ENCODE measurements around the gene ABCA4. TPM values are rescaled to one million over a fixed set of nuclear protein-coding genes. Genes with fewer than 3 reads are reported as not detected.

The ABCA4 gene
- total RNA-seq, 4 donors from 2014 or later: 2.1 to 7.5 (median 5.0) TPM

DNA sequence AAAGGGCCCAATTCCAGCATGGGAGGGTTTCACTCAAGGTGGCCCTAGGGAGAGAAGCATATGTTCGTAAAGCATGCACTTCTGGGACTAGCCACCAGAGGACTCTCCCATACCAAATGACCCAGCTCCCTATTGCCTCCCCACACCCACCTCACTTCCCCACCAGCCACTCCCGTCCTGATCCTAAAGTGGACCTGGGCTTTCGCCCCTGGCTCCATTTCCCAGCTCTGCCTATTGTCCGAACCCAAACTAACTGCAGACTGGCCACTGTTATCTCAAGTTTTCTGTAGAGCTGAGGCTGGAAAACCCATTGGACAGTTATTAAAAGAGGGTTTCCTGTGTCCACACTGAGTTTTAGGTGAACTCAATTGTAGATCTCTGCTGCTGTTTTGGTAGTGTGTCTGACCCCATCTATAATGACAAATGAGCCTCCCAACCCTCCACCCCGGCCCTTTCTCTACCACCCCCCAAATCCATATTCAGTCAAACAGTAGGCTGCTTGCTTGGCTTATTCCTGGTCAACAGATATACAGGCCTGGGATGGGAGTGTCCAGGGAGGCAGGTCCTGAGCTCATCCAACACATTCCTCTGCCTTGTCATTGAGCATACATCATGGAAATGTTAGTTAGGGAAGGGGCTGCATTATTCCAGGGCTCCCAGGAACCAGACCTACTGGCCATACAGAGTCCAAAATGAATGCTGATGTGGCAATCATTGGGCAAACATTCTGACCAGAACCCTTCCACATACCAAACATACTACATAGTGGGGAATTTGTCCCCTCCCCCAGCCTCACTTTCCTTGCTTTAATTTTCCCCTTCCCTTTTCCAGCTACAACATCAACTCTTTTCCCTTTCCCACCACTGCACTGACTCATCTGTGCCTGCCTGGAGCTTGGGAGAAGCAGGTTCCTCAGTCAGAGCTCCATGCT, 59.2 kb downstream of the ABCA4 start:
- H3K27ac ChIP-seq: no peak overlapping the region
- peak; percentile 36 to 75 (median 60) for DNase-seq

DNA sequence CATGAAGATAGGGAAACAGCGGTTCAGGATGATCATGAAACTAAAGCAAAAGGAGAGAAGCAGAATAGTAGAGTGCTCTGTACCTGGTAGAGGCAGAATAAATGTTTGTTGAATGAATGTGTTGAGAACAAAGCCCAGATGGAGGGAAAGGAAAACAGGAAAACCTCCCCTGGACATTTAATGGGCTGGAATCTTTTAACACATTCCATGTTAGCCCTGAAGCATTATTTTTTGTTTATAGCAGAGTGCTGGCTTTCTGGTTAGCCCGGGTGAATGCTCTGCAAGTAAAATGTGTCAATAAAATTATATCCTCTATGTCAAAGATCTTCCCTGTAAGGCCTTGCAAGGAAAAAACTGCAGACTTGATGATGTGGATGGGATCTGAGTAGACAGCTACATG, 60.2 kb downstream of the ABCA4 start:
- Histone ChIP-seq H3K36me3 (no peaks in the 10 kb centered on the region), H3K4me1 (peaks cover 0 to 8% (median 0%) of the 10 kb centered on the region in 4 donors), H3K27me3 (no peaks in the 10 kb centered on the region), H3K4me3 (no peak overlapping the region), H3K27ac (no peak overlapping the region), H3K9me3 (no peaks in the 10 kb centered on the region)
- no peak for DNase-seq
- no peak for TF ChIP-seq POLR2A (IDR thresholded peaks at IDR 0.05)
- TF ChIP-seq, protein P1, sequence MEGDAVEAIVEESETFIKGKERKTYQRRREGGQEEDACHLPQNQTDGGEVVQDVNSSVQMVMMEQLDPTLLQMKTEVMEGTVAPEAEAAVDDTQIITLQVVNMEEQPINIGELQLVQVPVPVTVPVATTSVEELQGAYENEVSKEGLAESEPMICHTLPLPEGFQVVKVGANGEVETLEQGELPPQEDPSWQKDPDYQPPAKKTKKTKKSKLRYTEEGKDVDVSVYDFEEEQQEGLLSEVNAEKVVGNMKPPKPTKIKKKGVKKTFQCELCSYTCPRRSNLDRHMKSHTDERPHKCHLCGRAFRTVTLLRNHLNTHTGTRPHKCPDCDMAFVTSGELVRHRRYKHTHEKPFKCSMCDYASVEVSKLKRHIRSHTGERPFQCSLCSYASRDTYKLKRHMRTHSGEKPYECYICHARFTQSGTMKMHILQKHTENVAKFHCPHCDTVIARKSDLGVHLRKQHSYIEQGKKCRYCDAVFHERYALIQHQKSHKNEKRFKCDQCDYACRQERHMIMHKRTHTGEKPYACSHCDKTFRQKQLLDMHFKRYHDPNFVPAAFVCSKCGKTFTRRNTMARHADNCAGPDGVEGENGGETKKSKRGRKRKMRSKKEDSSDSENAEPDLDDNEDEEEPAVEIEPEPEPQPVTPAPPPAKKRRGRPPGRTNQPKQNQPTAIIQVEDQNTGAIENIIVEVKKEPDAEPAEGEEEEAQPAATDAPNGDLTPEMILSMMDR (IDR thresholded peaks at IDR 0.05): no peak

More for the DNA sequence above, 59.2 kb downstream of the ABCA4 start:
- Histone ChIP-seq H3K9me3 (no peaks in the 10 kb centered on the region), H3K4me1 (peaks cover 0 to 8% (median 0%) of the 10 kb centered on the region in 4 donors), H3K36me3 (no peaks in the 10 kb centered on the region), H3K4me3 (no peak overlapping the region), H3K27me3 (no peaks in the 10 kb centered on the region)
- TF ChIP-seq POLR2A (IDR thresholded peaks at IDR 0.05): no peak
- TF ChIP-seq, protein P1 (IDR thresholded peaks at IDR 0.05): peak; percentile 28 to 88 (median 70)

DNA sequence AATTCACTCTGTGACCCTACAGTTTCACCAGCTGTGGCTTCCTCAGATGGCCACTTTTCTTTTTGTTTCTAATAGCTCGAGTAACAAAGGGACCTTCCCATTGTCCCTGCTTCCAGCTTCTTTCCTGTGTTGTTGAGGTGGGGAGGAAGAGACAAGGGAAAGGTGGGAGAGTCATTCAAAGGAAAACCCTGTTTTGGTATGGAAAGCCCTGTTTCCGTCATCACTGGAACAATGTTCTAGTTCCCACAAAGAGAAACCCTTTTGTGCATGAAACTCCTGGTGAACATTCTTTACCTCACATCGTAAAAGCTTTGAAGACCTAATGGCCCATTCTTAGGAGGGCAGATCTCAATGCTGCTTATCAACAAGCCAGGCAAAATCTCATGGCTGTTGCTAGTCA, 62.2 kb downstream of the ABCA4 start:
- H3K9me3 ChIP-seq: no peaks in the 10 kb centered on the region
- no peak for TF ChIP-seq POLR2A (IDR thresholded peaks at IDR 0.05)
- TF ChIP-seq, protein P1 (IDR thresholded peaks at IDR 0.05): no peak
- peaks cover 0 to 7% (median 0%) of the 10 kb centered on the region in 4 donors for H3K4me1 ChIP-seq
- no peak overlapping the region for H3K27ac ChIP-seq
- H3K4me3 ChIP-seq: no peak overlapping the region
- no peaks in the 10 kb centered on the region for H3K36me3 ChIP-seq
- no peaks in the 10 kb centered on the region for H3K27me3 ChIP-seq
- DNase-seq: no peak

DNA sequence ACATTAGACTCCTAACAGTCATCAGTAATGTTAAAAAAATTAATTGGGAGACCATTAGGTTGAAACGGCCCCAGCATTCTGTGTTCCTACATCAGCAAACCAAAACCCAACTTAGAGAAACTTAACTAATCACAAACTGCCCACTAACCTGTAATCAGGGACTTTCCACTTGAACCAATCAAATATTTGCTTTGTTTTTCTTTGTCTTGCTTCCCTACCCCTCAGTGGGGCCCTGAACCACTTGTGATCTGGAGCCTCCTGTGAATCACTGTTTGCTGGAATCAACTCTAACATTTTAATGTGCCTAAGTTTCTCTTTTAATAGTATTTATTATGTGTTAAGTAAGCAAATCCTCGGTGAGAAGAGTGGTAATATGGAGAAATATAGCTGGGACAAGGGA, 64.0 kb downstream of the ABCA4 start:
- DNase-seq: no peak
- no peak for TF ChIP-seq POLR2A (IDR thresholded peaks at IDR 0.05)
- TF ChIP-seq, protein P1 (IDR thresholded peaks at IDR 0.05): no peak
- no peak overlapping the region for H3K4me3 ChIP-seq

DNA sequence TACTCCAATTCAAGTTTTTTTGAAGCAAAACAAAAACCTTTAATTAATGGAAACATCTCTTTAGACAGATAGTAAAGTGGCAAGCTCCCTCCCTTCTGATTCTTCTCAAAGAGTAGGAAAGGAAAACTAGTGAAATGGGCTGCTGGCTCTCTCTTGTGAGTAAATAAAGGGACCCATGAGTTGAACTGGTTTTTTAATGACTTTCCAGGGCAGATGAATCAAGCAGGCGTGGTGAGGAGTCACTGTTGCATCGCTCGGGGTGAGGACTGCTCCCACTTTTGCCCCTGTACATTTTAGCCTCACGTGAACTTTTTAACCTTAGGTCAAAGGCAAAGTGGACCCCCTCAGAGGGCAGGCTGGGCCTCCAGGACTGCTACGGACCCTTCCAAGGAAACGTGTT, 64.8 kb downstream of the ABCA4 start:
- DNase-seq: no peak
- Histone ChIP-seq H3K27ac (no peak overlapping the region), H3K4me1 (no peaks in the 10 kb centered on the region), H3K9me3 (no peaks in the 10 kb centered on the region), H3K36me3 (no peaks in the 10 kb centered on the region), H3K27me3 (no peaks in the 10 kb centered on the region), H3K4me3 (no peak overlapping the region)
- TF ChIP-seq POLR2A (IDR thresholded peaks at IDR 0.05): no peak
- TF ChIP-seq, protein P1 (IDR thresholded peaks at IDR 0.05): no peak

More for the DNA sequence above, 64.0 kb downstream of the ABCA4 start:
- Histone ChIP-seq H3K36me3 (no peaks in the 10 kb centered on the region), H3K9me3 (no peaks in the 10 kb centered on the region), H3K4me1 (no peaks in the 10 kb centered on the region), H3K27ac (no peak overlapping the region), H3K27me3 (no peaks in the 10 kb centered on the region)

Data from Peyer's patch (tissue), 4 donors.